Fibroblast of skin of left biceps (primary cell): ENCODE data around the gene BOD1L1.

Experiments used
- DNase-seq, 2 experiments: peaks; one replicate each; pipeline ENCODE4 v3.0.0-alpha.2; 2013; ENCODE audit warnings: low read depth in 2 of 2

The BOD1L1 gene

GRCh38 chr4:13626492-13627177, 890 bp downstream of the BOD1L1 start:
- no peak for DNase-seq

GRCh38 chr4:13618212-13618806, 9.2 kb downstream of the BOD1L1 start:
- DNase-seq, result no peak

- no peak for DNase-seq
These were observed 9.7 kb downstream of the BOD1L1 start for GRCh38 chr4:13617801-13618200.

GRCh38 chr4:13616597-13616996, 10.9 kb downstream of the BOD1L1 start:
- no peak for DNase-seq

- DNase-seq, result no peak
These were observed 12.4 kb downstream of the BOD1L1 start for GRCh38 chr4:13615161-13615560.

- DNase-seq, result no peak
These were observed 15.0 kb downstream of the BOD1L1 start for GRCh38 chr4:13612569-13612968.

GRCh38 chr4:13611283-13611842, 16.2 kb downstream of the BOD1L1 start:
- DNase-seq, result no peak

- no peak for DNase-seq
These were observed 22.2 kb downstream of the BOD1L1 start for GRCh38 chr4:13605330-13605729.

GRCh38 chr4:13601848-13602247, 25.7 kb downstream of the BOD1L1 start:
- no peak for DNase-seq

- DNase-seq, result no peak
These were observed 26.5 kb downstream of the BOD1L1 start for GRCh38 chr4:13601048-13601447.

GRCh38 chr4:13599159-13599558, 28.4 kb downstream of the BOD1L1 start:
- DNase-seq, result no peak

- DNase-seq, result no peak
These were observed 29.9 kb downstream of the BOD1L1 start for GRCh38 chr4:13597604-13598003.

- DNase-seq, result no peak
These were observed 30.4 kb downstream of the BOD1L1 start for GRCh38 chr4:13597141-13597540.

- DNase-seq, result no peak
These were observed 35.3 kb downstream of the BOD1L1 start for GRCh38 chr4:13592220-13592619.

GRCh38 chr4:13590766-13591165, 36.8 kb downstream of the BOD1L1 start:
- DNase-seq, result no peak

GRCh38 chr4:13588954-13589353, 38.6 kb downstream of the BOD1L1 start:
- DNase-seq, result no peak

- no peak for DNase-seq
These were observed 43.0 kb downstream of the BOD1L1 start for GRCh38 chr4:13584481-13584880.

- DNase-seq, result no peak
These were observed 47.5 kb downstream of the BOD1L1 start for GRCh38 chr4:13580036-13580435.

GRCh38 chr4:13577660-13578059, 49.9 kb downstream of the BOD1L1 start:
- DNase-seq, result no peak

- DNase-seq, result no peak
These were observed 56.6 kb downstream of the BOD1L1 start for GRCh38 chr4:13570916-13571315.

- DNase-seq, result no peak
These were observed 60.4 kb downstream of the BOD1L1 start for GRCh38 chr4:13567125-13567524.

- no peak for DNase-seq
These were observed 64.6 kb downstream of the BOD1L1 start for GRCh38 chr4:13562876-13563275.

- DNase-seq, result no peak
These were observed 65.9 kb downstream of the BOD1L1 start for GRCh38 chr4:13561673-13562072.
